Measurements from ENCODE around the gene RBM6.

DNA sequence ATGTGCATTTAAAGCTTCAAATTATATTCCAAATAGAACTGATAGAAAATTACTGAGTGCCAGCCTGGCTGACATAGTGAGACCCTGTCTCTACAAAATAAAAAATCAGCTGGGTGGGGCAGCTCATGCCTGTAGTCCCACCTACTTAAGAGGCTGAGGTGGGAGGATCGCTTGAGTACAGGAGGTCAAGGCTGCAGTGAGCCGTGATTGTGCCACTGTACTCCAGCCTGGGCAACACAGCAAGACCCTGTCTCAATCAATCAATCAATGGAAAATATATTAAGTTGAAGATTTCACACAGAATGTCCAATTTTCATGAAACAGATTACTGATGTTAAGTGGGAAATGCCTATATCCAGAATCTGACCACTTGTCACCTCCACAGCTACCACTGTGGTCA is 14.5 kb upstream of the RBM6 start:
- TF ChIP-seq EZH2 (IDR thresholded peaks at IDR 0.05; ENCODE audit: borderline replicate concordance, low read depth, low read length) (no peak), RAD21 (CRISPR knock-in tag; conservative IDR thresholded peaks at IDR 0.05 in 1 of 2, IDR thresholded peaks at IDR 0.05 in 1 of 2) (no peak), EP300 (IDR thresholded peaks at IDR 0.05; ENCODE audit: low read length) (no peak), FOS (IDR thresholded peaks at IDR 0.05; ENCODE audit: extremely low read depth, insufficient read length) (no peak), TARDBP (IDR thresholded peaks at IDR 0.05) (no peak), SETDB1 (IDR thresholded peaks at IDR 0.05; ENCODE audit: low read length) (no peak), SIRT6 (IDR thresholded peaks at IDR 0.05; ENCODE audit: low read depth, low read length) (no peak), ARID3A (IDR thresholded peaks at IDR 0.05; ENCODE audit: borderline replicate concordance, low read depth, low read length) (no peak)
- TF ChIP-seq, protein P1, sequence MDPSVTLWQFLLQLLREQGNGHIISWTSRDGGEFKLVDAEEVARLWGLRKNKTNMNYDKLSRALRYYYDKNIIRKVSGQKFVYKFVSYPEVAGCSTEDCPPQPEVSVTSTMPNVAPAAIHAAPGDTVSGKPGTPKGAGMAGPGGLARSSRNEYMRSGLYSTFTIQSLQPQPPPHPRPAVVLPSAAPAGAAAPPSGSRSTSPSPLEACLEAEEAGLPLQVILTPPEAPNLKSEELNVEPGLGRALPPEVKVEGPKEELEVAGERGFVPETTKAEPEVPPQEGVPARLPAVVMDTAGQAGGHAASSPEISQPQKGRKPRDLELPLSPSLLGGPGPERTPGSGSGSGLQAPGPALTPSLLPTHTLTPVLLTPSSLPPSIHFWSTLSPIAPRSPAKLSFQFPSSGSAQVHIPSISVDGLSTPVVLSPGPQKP (CRISPR knock-in tag; IDR thresholded peaks at IDR 0.05): no peak
- TF ChIP-seq, protein P2, sequence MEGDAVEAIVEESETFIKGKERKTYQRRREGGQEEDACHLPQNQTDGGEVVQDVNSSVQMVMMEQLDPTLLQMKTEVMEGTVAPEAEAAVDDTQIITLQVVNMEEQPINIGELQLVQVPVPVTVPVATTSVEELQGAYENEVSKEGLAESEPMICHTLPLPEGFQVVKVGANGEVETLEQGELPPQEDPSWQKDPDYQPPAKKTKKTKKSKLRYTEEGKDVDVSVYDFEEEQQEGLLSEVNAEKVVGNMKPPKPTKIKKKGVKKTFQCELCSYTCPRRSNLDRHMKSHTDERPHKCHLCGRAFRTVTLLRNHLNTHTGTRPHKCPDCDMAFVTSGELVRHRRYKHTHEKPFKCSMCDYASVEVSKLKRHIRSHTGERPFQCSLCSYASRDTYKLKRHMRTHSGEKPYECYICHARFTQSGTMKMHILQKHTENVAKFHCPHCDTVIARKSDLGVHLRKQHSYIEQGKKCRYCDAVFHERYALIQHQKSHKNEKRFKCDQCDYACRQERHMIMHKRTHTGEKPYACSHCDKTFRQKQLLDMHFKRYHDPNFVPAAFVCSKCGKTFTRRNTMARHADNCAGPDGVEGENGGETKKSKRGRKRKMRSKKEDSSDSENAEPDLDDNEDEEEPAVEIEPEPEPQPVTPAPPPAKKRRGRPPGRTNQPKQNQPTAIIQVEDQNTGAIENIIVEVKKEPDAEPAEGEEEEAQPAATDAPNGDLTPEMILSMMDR (IDR thresholded peaks at IDR 0.05 in 2 of 3, conservative IDR thresholded peaks at IDR 0.05 in 1 of 3; ENCODE audit: insufficient read depth in 2 of 3, low read depth in 1 of 3, low read length in 3 of 3): no peak
- TF ChIP-seq, protein P3, sequence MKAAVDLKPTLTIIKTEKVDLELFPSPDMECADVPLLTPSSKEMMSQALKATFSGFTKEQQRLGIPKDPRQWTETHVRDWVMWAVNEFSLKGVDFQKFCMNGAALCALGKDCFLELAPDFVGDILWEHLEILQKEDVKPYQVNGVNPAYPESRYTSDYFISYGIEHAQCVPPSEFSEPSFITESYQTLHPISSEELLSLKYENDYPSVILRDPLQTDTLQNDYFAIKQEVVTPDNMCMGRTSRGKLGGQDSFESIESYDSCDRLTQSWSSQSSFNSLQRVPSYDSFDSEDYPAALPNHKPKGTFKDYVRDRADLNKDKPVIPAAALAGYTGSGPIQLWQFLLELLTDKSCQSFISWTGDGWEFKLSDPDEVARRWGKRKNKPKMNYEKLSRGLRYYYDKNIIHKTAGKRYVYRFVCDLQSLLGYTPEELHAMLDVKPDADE (conservative IDR thresholded peaks at IDR 0.05; ENCODE audit: control insufficient read depth, low read depth, low read length): no peak
